ENCODE data around the gene MMUT. TPM values are rescaled to one million over a fixed set of nuclear protein-coding genes. Genes with fewer than 3 reads are reported as not detected.

Gene MMUT
- total RNA-seq, 1 experiment from 2014 or later = 13.7 TPM

DNA sequence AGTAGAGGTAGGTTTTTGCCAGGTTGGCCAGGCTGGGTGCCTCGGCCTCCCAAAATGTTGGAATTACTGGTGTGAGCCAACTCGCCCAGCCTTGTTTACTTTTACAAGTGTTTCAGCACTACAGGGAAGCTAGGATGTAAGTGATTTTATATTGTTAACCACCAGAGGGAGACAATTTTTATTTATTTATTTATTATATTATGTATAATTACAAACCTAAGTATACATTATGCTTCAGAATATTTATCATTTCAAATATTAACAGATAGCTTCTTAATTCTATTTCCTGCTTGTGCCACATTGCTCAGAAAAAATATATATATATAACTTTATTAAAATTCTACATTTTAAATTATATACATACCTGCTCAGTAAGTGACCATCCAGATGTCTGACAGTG is 9.8 kb downstream of the MMUT start:
- Histone ChIP-seq H3K4ac (ENCODE audit: low read depth, low read length) (no peak overlapping the region), H4K8ac (replicated peaks; ENCODE audit: insufficient read length, low read depth, low read length) (no peak overlapping the region), H3K9ac (ENCODE audit: extremely low read depth, insufficient read length, low read length) (no peak overlapping the region), H2BK120ac (ENCODE audit: low read depth, low read length, poor library complexity, severe bottlenecking) (no peak overlapping the region), H2BK15ac (ENCODE audit: low read depth, low read length) (no peak overlapping the region), H2AFZ (ENCODE audit: low read length) (no peak overlapping the region), H2BK12ac (ENCODE audit: insufficient read length, low read depth, low read length) (no peak overlapping the region), H3K18ac (ENCODE audit: insufficient read length, low read depth, low read length) (no peak overlapping the region), H3K27ac (ENCODE audit: insufficient read length, low read depth, low read length) (no peak overlapping the region), H3T11ph (ENCODE audit: low read length) (no peak overlapping the region), H2BK5ac (ENCODE audit: insufficient read length, low read length) (no peak overlapping the region), H3K56ac (ENCODE audit: insufficient read length, low read depth, low read length) (no peak overlapping the region), H4K5ac (ENCODE audit: insufficient read length, low read depth, low read length) (no peak overlapping the region), H3K79me2 (ENCODE audit: insufficient read depth, low read length) (no peaks in the 10 kb centered on the region), H2BK20ac (ENCODE audit: low read depth, low read length, poor library complexity, severe bottlenecking) (no peak overlapping the region), H4K91ac (ENCODE audit: insufficient read length, low read depth, low read length) (no peak overlapping the region), H3K4me1 (ENCODE audit: insufficient read depth, low read length) (no peaks in the 10 kb centered on the region), H3K23ac (ENCODE audit: insufficient read length, low read depth, low read length) (no peak overlapping the region), H3K4me2 (ENCODE audit: insufficient read depth, insufficient read length, low read length) (no peak overlapping the region), H4K20me1 (ENCODE audit: control insufficient read depth, insufficient read depth, insufficient read length) (no peaks in the 10 kb centered on the region), H3K14ac (ENCODE audit: insufficient read depth, low read length) (no peak overlapping the region), H3K23me2 (ENCODE audit: insufficient read length, low read depth, low read length, poor library complexity, severe bottlenecking) (no peaks in the 10 kb centered on the region), H2AK5ac (ENCODE audit: insufficient read length, low read length) (no peak overlapping the region), H3K79me1 (ENCODE audit: insufficient read depth, low read depth, low read length, poor library complexity, severe bottlenecking) (no peaks in the 10 kb centered on the region), H3K9me3 (ENCODE audit: control insufficient read depth, low read depth, low read length) (no peaks in the 10 kb centered on the region), H3K27me3 (ENCODE audit: insufficient read depth, low read length) (no peaks in the 10 kb centered on the region)
- Mint-ChIP-seq H3K36me3 (ENCODE audit: insufficient read depth in 1 of 3, low read depth in 3 of 3) (peaks cover 0 to 11% (median 9%) of the 10 kb centered on the region in 3 experiments; a peak in 4 of 7 replicates), H3K4me3 (no peak overlapping the region), H3K9me3 (no peaks in the 10 kb centered on the region), H3K4me1 (no peaks in the 10 kb centered on the region), H3K27ac (no peak overlapping the region), H3K27me3 (ENCODE audit: low read depth) (no peaks in the 10 kb centered on the region)
- TF ChIP-seq, protein P1, sequence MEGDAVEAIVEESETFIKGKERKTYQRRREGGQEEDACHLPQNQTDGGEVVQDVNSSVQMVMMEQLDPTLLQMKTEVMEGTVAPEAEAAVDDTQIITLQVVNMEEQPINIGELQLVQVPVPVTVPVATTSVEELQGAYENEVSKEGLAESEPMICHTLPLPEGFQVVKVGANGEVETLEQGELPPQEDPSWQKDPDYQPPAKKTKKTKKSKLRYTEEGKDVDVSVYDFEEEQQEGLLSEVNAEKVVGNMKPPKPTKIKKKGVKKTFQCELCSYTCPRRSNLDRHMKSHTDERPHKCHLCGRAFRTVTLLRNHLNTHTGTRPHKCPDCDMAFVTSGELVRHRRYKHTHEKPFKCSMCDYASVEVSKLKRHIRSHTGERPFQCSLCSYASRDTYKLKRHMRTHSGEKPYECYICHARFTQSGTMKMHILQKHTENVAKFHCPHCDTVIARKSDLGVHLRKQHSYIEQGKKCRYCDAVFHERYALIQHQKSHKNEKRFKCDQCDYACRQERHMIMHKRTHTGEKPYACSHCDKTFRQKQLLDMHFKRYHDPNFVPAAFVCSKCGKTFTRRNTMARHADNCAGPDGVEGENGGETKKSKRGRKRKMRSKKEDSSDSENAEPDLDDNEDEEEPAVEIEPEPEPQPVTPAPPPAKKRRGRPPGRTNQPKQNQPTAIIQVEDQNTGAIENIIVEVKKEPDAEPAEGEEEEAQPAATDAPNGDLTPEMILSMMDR (conservative IDR thresholded peaks at IDR 0.05) = peak; percentile 63
- no peak for DNase-seq
- no CpG with 5 or more reads among the region's 2 CpGs for WGBS (ENCODE audit: extremely low coverage, insufficient read length, low lambda C conversion rate)
